Caco-2 (cell line): ENCODE measurements around the gene R3HDM2. TPM values are rescaled to one million over a fixed set of nuclear protein-coding genes. Genes with fewer than 3 reads are reported as not detected.

Experiments used
- BruUV-seq: library from RNA; stranded (reverse); fragments of 400-500 nt; replicated peaks from 2 replicates; lab custom pipeline; 2021; lab: Mats Ljungman, UMichigan
- CTCF ChIA-PET: fragments of 300-600 bp; sonication (Branson Sonifier 250); formaldehyde crosslinking; loops from one replicate; lab custom pipeline; 2022; ENCODE audit warnings: antibody characterized with exemption; lab: Charles Lee
- POLR2A ChIA-PET: fragments of 300-600 bp; sonication (Branson Sonifier 250); formaldehyde crosslinking; loops from one replicate; lab custom pipeline; 2022; ENCODE audit warnings: antibody characterized with exemption; lab: Charles Lee
- DNase-seq, 2 experiments: peaks; one replicate each; pipeline versions ENCODE4 v3.0.0 to v3.0.0-alpha.2; 2020 to 2022
- H3K27me3 ChIP-seq: replicated peaks from 2 replicates; pipeline ENCODE4 v1.6.0; 2011; ENCODE audit warnings: low read length; ENCODE audit not compliant: control insufficient read depth, insufficient read depth
- H3K36me3 ChIP-seq: 2 replicates; pipeline ENCODE4 v1.5.1; 2011; ENCODE audit warnings: low read length; ENCODE audit not compliant: control insufficient read depth, insufficient read depth
- H3K4me1 ChIP-seq: fragments of 250-450 bp; sonication (Bioruptor Pico); 2 replicates; pipeline ENCODE4 v1.5.1; 2020; ENCODE audit warnings: mild to moderate bottlenecking
- H3K4me3 ChIP-seq: 2 replicates; pipeline ENCODE4 v1.5.1; 2011; ENCODE audit warnings: low read depth, mild to moderate bottlenecking, control low read depth, low read length
- H3K9me3 ChIP-seq: fragments of 250-450 bp; sonication (Bioruptor Pico); 2 replicates; pipeline ENCODE4 v1.5.1; 2020; ENCODE audit warnings: mild to moderate bottlenecking, moderate library complexity
- H3K27ac Mint-ChIP-seq: one replicate; pipeline ENCODE4 v1.8.0; 2022; ENCODE audit warnings: mixed read lengths; ENCODE audit not compliant: unreplicated experiment
- H3K27me3 Mint-ChIP-seq: one replicate; pipeline ENCODE4 v1.8.0; 2022; ENCODE audit warnings: mixed read lengths; ENCODE audit not compliant: insufficient read depth, unreplicated experiment
- H3K36me3 Mint-ChIP-seq: one replicate; pipeline ENCODE4 v1.8.0; 2022; ENCODE audit warnings: mild to moderate bottlenecking, mixed read lengths; ENCODE audit not compliant: insufficient read depth, unreplicated experiment
- H3K4me1 Mint-ChIP-seq: one replicate; pipeline ENCODE4 v1.8.0; 2022; ENCODE audit warnings: low read depth, mixed read lengths; ENCODE audit not compliant: unreplicated experiment
- H3K4me3 Mint-ChIP-seq: one replicate; pipeline ENCODE4 v1.8.0; 2022; ENCODE audit warnings: mild to moderate bottlenecking, moderate library complexity, mixed read lengths; ENCODE audit not compliant: unreplicated experiment
- H3K9me3 Mint-ChIP-seq: one replicate; pipeline ENCODE4 v1.8.0; 2022; ENCODE audit warnings: mixed read lengths; ENCODE audit not compliant: unreplicated experiment
- CTCF ChIP-seq, 2 experiments: fragments of 200-600 bp in 1 of 2; IDR thresholded peaks; 1 replicate in 1 of 2; 2 replicates in 1 of 2; pipeline versions ENCODE4 v1.5.1 to v1.8.0; 2011 to 2022; ENCODE audit warnings: antibody characterized with exemption in 1 of 2, control low read depth in 1 of 2, inconsistent platforms in 1 of 2, low read depth in 1 of 2, low read length in 1 of 2, mild to moderate bottlenecking in 1 of 2, moderate library complexity in 1 of 2; ENCODE audit not compliant: insufficient read depth in 1 of 2, severe bottlenecking in 1 of 2, unreplicated experiment in 1 of 2
- intact Hi-C: fragments of 100-400 bp; cut with micrococcal nuclease; formaldehyde crosslinking; loops from one replicate; pipeline ENCODE4 v1.10.0; 2022; ENCODE audit not compliant: unreplicated experiment
- total RNA-seq: library from RNA; stranded (reverse); gene quantifications from 2 replicates; pipeline ENCODE4 v1.2.3, GENCODE V29; 2022

Gene R3HDM2
- total RNA-seq, 1 experiment from 2014 or later: 33.7 TPM

- ChIA-PET CTCF (no interaction called here), POLR2A (interaction anchor here (0.5 kb wide), 2 partner anchors 163 to 1390 kb away, joined by 3 to 11 read pairs; no protein-coding TSS in a partner anchor)
- Histone ChIP-seq H3K9me3 (no peaks in the 10 kb centered on the region), H3K27me3 (no peaks in the 10 kb centered on the region), H3K36me3 (no peaks in the 10 kb centered on the region), H3K4me1 (no peaks in the 10 kb centered on the region), H3K4me3 (peak overlapping the region; percentile 16)
- Mint-ChIP-seq H3K27me3 (peaks cover 15% of the 10 kb centered on the region), H3K36me3 (no peaks in the 10 kb centered on the region), H3K9me3 (no peaks in the 10 kb centered on the region), H3K4me1 (no peaks in the 10 kb centered on the region), H3K4me3 (peak overlapping the region; percentile 54), H3K27ac (no peak overlapping the region)
- DNase-seq: no peak
- intact Hi-C loops: no loop called here
- no peak for TF ChIP-seq CTCF (IDR thresholded peaks at IDR 0.05; ENCODE audit: insufficient read depth in 1 of 2, low read depth in 1 of 2, low read length in 1 of 2, severe bottlenecking in 1 of 2, unreplicated experiment in 1 of 2)
- BruUV-seq: no TSS peak
Measured at GRCh38 chr12:57476162-57476992, 45.5 kb upstream of the R3HDM2 start.

GRCh38 chr12:57475271-57476161, 44.7 kb upstream of the R3HDM2 start:
- POLR2A ChIA-PET: no interaction called here
- Mint-ChIP-seq H3K27ac (no peak overlapping the region), H3K4me1 (no peaks in the 10 kb centered on the region), H3K27me3 (peaks cover 10% of the 10 kb centered on the region), H3K36me3 (no peaks in the 10 kb centered on the region), H3K4me3 (peak overlapping the region; percentile 54), H3K9me3 (no peaks in the 10 kb centered on the region)
- intact Hi-C loops: no loop called here
- CTCF ChIA-PET: no interaction called here
- Histone ChIP-seq H3K36me3 (no peaks in the 10 kb centered on the region), H3K4me3 (peak overlapping the region; percentile 16), H3K9me3 (no peaks in the 10 kb centered on the region), H3K4me1 (no peaks in the 10 kb centered on the region), H3K27me3 (no peaks in the 10 kb centered on the region)
- no peak for DNase-seq
- TF ChIP-seq CTCF (IDR thresholded peaks at IDR 0.05; ENCODE audit: insufficient read depth in 1 of 2, low read depth in 1 of 2, low read length in 1 of 2, severe bottlenecking in 1 of 2, unreplicated experiment in 1 of 2): no peak
- no TSS peak for BruUV-seq

- BruUV-seq: no TSS peak
- ChIA-PET CTCF (no interaction called here), POLR2A (no interaction called here)
- H3K4me3 ChIP-seq: no peak overlapping the region
- Mint-ChIP-seq H3K27ac (no peak overlapping the region), H3K4me3 (no peak overlapping the region), H3K9me3 (no peaks in the 10 kb centered on the region), H3K4me1 (no peaks in the 10 kb centered on the region), H3K36me3 (no peaks in the 10 kb centered on the region), H3K27me3 (peaks cover 10% of the 10 kb centered on the region)
- H3K9me3 ChIP-seq: no peaks in the 10 kb centered on the region
- no peak for DNase-seq
- intact Hi-C loops: no loop called here
- TF ChIP-seq CTCF (IDR thresholded peaks at IDR 0.05; ENCODE audit: insufficient read depth in 1 of 2, low read depth in 1 of 2, low read length in 1 of 2, severe bottlenecking in 1 of 2, unreplicated experiment in 1 of 2): no peak
- H3K36me3 ChIP-seq: no peaks in the 10 kb centered on the region
- no peaks in the 10 kb centered on the region for H3K4me1 ChIP-seq
- no peaks in the 10 kb centered on the region for H3K27me3 ChIP-seq
Measured at GRCh38 chr12:57474862-57475261, 44.0 kb upstream of the R3HDM2 start.
